Activated naive CD8-positive, alpha-beta T cell treated with anti-CD3 and anti-CD28 coated beads for 36 hours (primary cell): ENCODE data around the gene CC2D1A. TPM values are rescaled to one million over a fixed set of nuclear protein-coding genes. Genes with fewer than 3 reads are reported as not detected.
A peak's percentile ranks its signal among the peaks of the same experiment; 100 is the strongest.

ENCODE experiments used
- DNase-seq: peaks from one replicate; pipeline ENCODE4 v3.0.0; 2021
- H3K27ac Mint-ChIP-seq: one replicate; pipeline ENCODE4 v1.8.0; 2022; ENCODE audit warnings: mild to moderate bottlenecking, moderate library complexity, mixed read lengths
- H3K27me3 Mint-ChIP-seq: one replicate; pipeline ENCODE4 v1.8.0; 2022; ENCODE audit warnings: mild to moderate bottlenecking, mixed read lengths
- H3K36me3 Mint-ChIP-seq: one replicate; pipeline ENCODE4 v1.8.0; 2021; ENCODE audit warnings: mild to moderate bottlenecking, mixed read lengths
- H3K4me1 Mint-ChIP-seq: one replicate; pipeline ENCODE4 v1.8.0; 2021; ENCODE audit warnings: mixed read lengths
- H3K4me3 Mint-ChIP-seq: one replicate; pipeline ENCODE4 v1.8.0; 2022; ENCODE audit warnings: mild to moderate bottlenecking, moderate library complexity, mixed read lengths
- H3K9me3 Mint-ChIP-seq: one replicate; pipeline ENCODE4 v1.8.0; 2022; ENCODE audit warnings: mixed read lengths
- total RNA-seq, 2 experiments: library from RNA; stranded (reverse); gene quantifications; one replicate each; pipeline ENCODE4 v1.2.3, GENCODE V29; 2021

The CC2D1A gene
- total RNA-seq, 2 experiments from 2014 or later: 24.4 to 25.0 TPM

- Mint-ChIP-seq H3K9me3 (no peaks in the 10 kb centered on the region), H3K4me3 (peak overlapping the region; percentile 42), H3K27ac (peak overlapping the region; percentile 58), H3K36me3 (peaks cover 8% of the 10 kb centered on the region), H3K27me3 (no peaks in the 10 kb centered on the region), H3K4me1 (peaks cover 36% of the 10 kb centered on the region)
- DNase-seq: peak; percentile 68
Observed at GRCh38 chr19:13978351-13979243, 72.6 kb downstream of the CC2D1A start.

GRCh38 chr19:13979244-13979615, 73.2 kb downstream of the CC2D1A start:
- Mint-ChIP-seq H3K4me3 (peak overlapping the region; percentile 48), H3K27me3 (no peaks in the 10 kb centered on the region), H3K27ac (no peak overlapping the region), H3K36me3 (peaks cover 4% of the 10 kb centered on the region), H3K9me3 (no peaks in the 10 kb centered on the region), H3K4me1 (peaks cover 34% of the 10 kb centered on the region)
- no peak for DNase-seq

- no peak for DNase-seq
- peaks cover 2% of the 10 kb centered on the region for H3K36me3 Mint-ChIP-seq
- no peaks in the 10 kb centered on the region for H3K9me3 Mint-ChIP-seq
- H3K27ac Mint-ChIP-seq: no peak overlapping the region
- no peaks in the 10 kb centered on the region for H3K27me3 Mint-ChIP-seq
- peak overlapping the region; percentile 48 for H3K4me3 Mint-ChIP-seq
- H3K4me1 Mint-ChIP-seq: peaks cover 31% of the 10 kb centered on the region
Observed at GRCh38 chr19:13979686-13980085, 73.7 kb downstream of the CC2D1A start.

GRCh38 chr19:13980340-13980739, 74.3 kb downstream of the CC2D1A start:
- H3K36me3 Mint-ChIP-seq: peaks cover 2% of the 10 kb centered on the region
- DNase-seq: no peak
- H3K27me3 Mint-ChIP-seq: no peaks in the 10 kb centered on the region
- H3K9me3 Mint-ChIP-seq: no peaks in the 10 kb centered on the region
- H3K27ac Mint-ChIP-seq: no peak overlapping the region
- H3K4me3 Mint-ChIP-seq: no peak overlapping the region
- H3K4me1 Mint-ChIP-seq: peaks cover 34% of the 10 kb centered on the region

Other genes starting within 250 kb of the CC2D1A start
- gene MRI1, start 141.7 kb upstream of the CC2D1A start, total RNA-seq: 10 to 100 TPM; 35.8 to 38.2 TPM
- gene C19orf53, start 131.7 kb upstream of the CC2D1A start, total RNA-seq: 100 to 1,000 TPM; 137 to 141 TPM
- gene ZSWIM4, start 110.8 kb upstream of the CC2D1A start, total RNA-seq: 1 to 10 TPM; 4.3 to 4.4 TPM
- gene NANOS3, start 29.1 kb upstream of the CC2D1A start, total RNA-seq: under 1 TPM; 0.70 to 0.80 TPM
- 1 to 10 TPM; 6.9 to 7.3 TPM for gene BRME1, start 84 bp upstream of the CC2D1A start, total RNA-seq
- not detected for gene PODNL1, start 32.2 kb downstream of the CC2D1A start, total RNA-seq
- 10 to 100 TPM; 54.3 to 54.6 TPM for gene DCAF15, start 46.3 kb downstream of the CC2D1A start, total RNA-seq
- gene RFX1, start 100.1 kb downstream of the CC2D1A start, total RNA-seq: 10 to 100 TPM in 1 of 2 experiments, 1 to 10 TPM in 1; 9.9 to 11.4 TPM
- gene RLN3, start 121.9 kb downstream of the CC2D1A start, total RNA-seq: not detected
- 10 to 100 TPM; 48.2 to 48.5 TPM for gene IL27RA, start 125.6 kb downstream of the CC2D1A start, total RNA-seq
- gene PALM3, start 155.9 kb downstream of the CC2D1A start, total RNA-seq: not detected
- gene MISP3, start 166.6 kb downstream of the CC2D1A start, total RNA-seq: under 1 TPM; 0.20 to 0.31 TPM
- not detected for gene C19orf67, start 179.6 kb downstream of the CC2D1A start, total RNA-seq
- gene SAMD1, start 184.6 kb downstream of the CC2D1A start, total RNA-seq: 10 to 100 TPM; 66.7 to 68.0 TPM
- gene PRKACA, start 211.6 kb downstream of the CC2D1A start, total RNA-seq: 10 to 100 TPM; 54.3 to 56.0 TPM
- gene ASF1B, start 230.4 kb downstream of the CC2D1A start, total RNA-seq: 10 to 100 TPM; 77.5 to 78.5 TPM